ENCODE measurements around the gene CALML4. TPM values are rescaled to one million over a fixed set of nuclear protein-coding genes. Genes with fewer than 3 reads are reported as not detected.
"Not testable (repeated sequence)": the region's sequence is repeated elsewhere in the genome, so short reads cannot be mapped to it uniquely, and the experiment has no call there.

Gene CALML4
- total RNA-seq, 1 donor from 2014 or later = 4.5 TPM

- DNase-seq (ENCODE audit: low read depth) (no peak), FAIRE-seq (no peak)
- Histone ChIP-seq H3K4me3 (ENCODE audit: low read depth, low read length) (no peak overlapping the region), H3K36me3 (ENCODE audit: control insufficient read depth, insufficient read depth, low read length) (peaks cover 3% of the 10 kb centered on the region), H3K27me3 (ENCODE audit: control insufficient read depth, insufficient read depth, low read length) (no peaks in the 10 kb centered on the region)
- TF ChIP-seq CTCF (IDR thresholded peaks at IDR 0.05; ENCODE audit: insufficient read depth, low read length, severe bottlenecking) = no peak
Observed at GRCh38 chr15:68173119-68173518, 32.0 kb downstream of the CALML4 start.

GRCh38 chr15:68172037-68172436, 33.1 kb downstream of the CALML4 start:
- FAIRE-seq; H3K36me3 ChIP-seq (ENCODE audit: control insufficient read depth, insufficient read depth, low read length); H3K4me3 ChIP-seq (ENCODE audit: low read depth, low read length); DNase-seq (ENCODE audit: low read depth); H3K27me3 ChIP-seq (ENCODE audit: control insufficient read depth, insufficient read depth, low read length): not testable (repeated sequence)

- DNase-seq (ENCODE audit: low read depth) (no peak), FAIRE-seq (no peak)
- H3K27me3 ChIP-seq (ENCODE audit: control insufficient read depth, insufficient read depth, low read length) = no peaks in the 10 kb centered on the region
- no peak for TF ChIP-seq CTCF (IDR thresholded peaks at IDR 0.05; ENCODE audit: insufficient read depth, low read length, severe bottlenecking)
- no peak overlapping the region for H3K4me3 ChIP-seq (ENCODE audit: low read depth, low read length)
- no peaks in the 10 kb centered on the region for H3K36me3 ChIP-seq (ENCODE audit: control insufficient read depth, insufficient read depth, low read length)
Observed at GRCh38 chr15:68166847-68167246, 38.3 kb downstream of the CALML4 start.

DNA sequence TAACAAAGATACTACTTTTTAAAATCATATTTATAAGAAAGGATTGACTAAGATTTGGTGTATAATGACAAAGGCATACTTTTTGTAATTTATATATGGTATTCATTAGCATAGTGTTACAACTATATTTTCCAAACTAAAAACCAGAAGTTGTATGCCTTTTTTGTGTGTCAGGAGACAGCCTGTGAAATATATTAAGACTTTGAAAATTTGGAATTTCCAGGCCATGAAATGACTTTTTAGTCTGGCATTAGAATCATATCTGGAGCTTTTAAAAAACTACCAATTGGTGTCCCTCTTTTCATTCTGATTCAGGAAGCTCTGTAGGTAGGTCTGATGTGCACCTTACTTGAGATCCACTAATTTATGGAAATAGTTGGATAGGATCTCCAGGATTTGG, 41.9 kb downstream of the CALML4 start:
- Histone ChIP-seq H3K4me3 (ENCODE audit: low read depth, low read length) (no peak overlapping the region), H3K36me3 (ENCODE audit: control insufficient read depth, insufficient read depth, low read length) (peaks cover 2% of the 10 kb centered on the region), H3K27me3 (ENCODE audit: control insufficient read depth, insufficient read depth, low read length) (no peaks in the 10 kb centered on the region)
- DNase-seq (ENCODE audit: low read depth) = no peak
- no peak for FAIRE-seq
- TF ChIP-seq CTCF (IDR thresholded peaks at IDR 0.05; ENCODE audit: insufficient read depth, low read length, severe bottlenecking) = no peak

DNA sequence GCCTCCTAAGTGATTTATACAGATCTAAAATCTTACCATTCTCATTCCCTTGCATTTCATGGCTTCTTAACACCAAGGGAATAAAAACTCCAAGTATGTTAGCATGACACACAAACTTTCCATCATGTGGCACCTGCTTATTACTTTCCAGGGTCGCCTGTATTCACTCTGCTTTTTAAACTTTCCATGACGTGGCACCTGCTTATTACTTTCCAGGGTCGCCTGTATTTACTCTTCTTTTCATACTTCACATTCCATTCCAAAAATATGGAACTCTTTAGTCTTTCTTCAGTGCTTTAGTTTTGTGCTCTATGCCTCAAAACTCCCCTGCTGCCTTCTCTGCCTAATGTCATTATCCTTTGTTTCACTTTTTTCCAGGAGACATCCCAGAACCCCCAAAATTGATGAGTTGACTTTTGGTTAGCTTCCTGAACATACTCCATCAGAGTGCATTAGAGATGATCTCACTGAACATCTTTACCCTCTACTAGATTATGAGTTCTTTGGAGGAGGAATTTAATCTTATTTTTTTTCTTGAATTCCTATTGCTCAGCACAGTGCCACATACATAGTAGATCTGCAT, 47.0 kb downstream of the CALML4 start:
- no peak for FAIRE-seq
- H3K36me3 ChIP-seq (ENCODE audit: control insufficient read depth, insufficient read depth, low read length) = peaks cover 4% of the 10 kb centered on the region
- TF ChIP-seq CTCF (IDR thresholded peaks at IDR 0.05; ENCODE audit: insufficient read depth, low read length, severe bottlenecking) = no peak

DNA sequence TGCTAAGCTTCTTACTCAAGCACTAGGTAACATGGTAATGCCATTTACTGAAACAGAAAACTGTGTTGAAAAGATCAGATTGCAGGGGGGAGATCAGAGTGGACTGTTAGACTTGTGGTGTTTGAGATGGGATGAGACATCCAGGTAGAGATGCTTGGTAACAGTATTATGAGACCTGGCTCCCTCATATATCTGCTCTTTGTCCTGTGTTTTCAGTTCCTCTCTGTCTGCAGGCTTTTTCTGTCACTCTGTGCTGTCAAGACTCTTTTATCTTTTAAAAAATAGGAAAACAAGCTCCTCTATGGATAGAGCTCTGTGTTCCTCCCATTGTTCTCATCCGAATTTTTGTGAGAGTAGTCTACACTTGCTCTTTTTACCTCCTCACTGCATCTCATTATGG, 48.1 kb downstream of the CALML4 start:
- DNase-seq (ENCODE audit: low read depth) = no peak
- FAIRE-seq = no peak
- Histone ChIP-seq H3K36me3 (ENCODE audit: control insufficient read depth, insufficient read depth, low read length) (peaks cover 4% of the 10 kb centered on the region), H3K4me3 (ENCODE audit: low read depth, low read length) (no peak overlapping the region), H3K27me3 (ENCODE audit: control insufficient read depth, insufficient read depth, low read length) (no peaks in the 10 kb centered on the region)
- no peak for TF ChIP-seq CTCF (IDR thresholded peaks at IDR 0.05; ENCODE audit: insufficient read depth, low read length, severe bottlenecking)

More for the DNA sequence above, 47.0 kb downstream of the CALML4 start:
- Histone ChIP-seq H3K4me3 (ENCODE audit: low read depth, low read length) (no peak overlapping the region), H3K27me3 (ENCODE audit: control insufficient read depth, insufficient read depth, low read length) (no peaks in the 10 kb centered on the region)
- no peak for DNase-seq (ENCODE audit: low read depth)

All from bronchial epithelial cell (primary cell).